ENCODE measurements around the gene DNM2.
"Not testable (repeated sequence)": the region's sequence is repeated elsewhere in the genome, so short reads cannot be mapped to it uniquely, and the experiment has no call there.

DNM2 gene

DNA sequence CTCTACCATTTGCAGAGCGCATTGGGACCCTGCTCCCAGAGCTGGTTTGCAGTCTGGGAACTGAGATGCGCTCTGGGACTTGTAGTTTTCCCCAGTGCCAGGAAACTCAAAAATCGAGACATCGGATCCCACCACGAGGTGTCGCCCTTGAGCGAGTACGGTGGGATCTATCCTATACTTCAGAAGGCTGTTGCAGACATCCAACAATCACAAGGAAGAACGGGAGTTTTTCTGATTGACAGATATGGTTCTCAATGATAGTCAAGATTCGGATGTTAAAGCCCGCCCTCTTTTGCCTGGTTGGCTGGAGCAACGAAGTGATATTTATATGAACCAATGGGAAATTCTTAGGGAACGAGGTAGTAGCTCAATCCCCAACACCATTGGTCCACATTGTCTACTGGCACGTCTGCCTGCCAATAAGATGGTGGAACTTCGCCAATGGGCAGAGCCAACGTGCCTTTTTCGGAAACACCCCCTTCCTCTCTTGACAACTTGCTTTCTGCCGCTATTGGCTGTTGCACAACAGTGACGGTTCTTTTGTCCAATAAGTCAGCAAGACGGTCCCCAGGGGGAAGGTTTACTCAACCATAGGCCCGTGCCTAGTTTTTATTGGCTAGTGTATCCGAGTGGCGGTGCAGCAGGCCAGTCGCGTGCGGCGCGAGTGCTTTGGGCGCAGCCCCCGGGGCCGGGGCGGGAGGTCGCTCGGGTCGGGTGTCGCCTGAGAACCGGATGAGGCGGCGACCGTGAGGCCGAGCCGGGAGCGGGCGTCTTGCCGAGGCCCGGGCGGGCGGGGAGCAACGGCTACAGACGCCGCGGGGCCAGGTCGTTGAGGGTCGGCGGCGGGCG lies at the start of gene DNM2:
Gene DNM2, plus strand, starts transcription at position 724 of the 849 bp plus-strand sequence. CDS start 164 bp downstream, outside the sequence.
- peak; percentile 96 for DNase-seq

DNA sequence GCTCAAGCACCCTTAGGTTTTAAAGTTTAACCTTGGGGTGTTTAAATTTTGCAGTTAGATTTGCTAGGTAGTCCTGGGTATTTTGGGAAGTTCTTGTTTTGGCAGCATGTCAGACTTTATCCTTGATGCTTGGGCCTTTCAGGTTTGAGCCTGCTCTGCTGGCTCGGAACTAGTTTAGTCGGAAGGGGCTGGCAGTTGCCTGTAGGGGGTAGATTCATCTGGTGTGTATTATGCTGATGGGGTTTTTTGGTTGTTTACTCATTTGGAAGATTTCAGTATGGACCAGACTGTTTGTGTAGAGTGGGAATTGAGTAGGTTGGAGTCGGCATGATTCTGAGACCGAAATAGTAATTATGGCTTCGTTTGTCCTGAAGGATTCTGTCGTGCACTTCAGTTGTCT lies 48.6 kb upstream of the DNM2 start:
- no peak for DNase-seq

DNA sequence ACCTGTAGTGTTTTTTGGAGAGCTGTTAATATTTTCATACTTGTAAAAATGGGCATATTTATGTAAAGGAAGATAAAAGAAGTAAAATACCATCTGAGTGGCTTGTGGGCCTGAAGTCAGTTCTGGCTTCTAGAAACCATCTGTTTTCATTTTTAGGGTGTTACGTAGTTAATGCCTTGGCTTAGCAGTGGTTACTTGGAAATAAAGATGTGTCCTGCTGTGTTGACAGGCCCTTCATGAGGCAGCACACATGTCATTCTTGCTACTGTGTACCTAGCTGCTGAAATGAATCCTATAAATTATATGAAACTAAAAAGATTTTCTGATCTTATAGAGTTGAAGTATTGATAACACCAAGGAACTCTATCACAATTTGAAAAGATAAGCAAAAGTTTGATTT lies 47.7 kb upstream of the DNM2 start:
- no peak for DNase-seq

DNA sequence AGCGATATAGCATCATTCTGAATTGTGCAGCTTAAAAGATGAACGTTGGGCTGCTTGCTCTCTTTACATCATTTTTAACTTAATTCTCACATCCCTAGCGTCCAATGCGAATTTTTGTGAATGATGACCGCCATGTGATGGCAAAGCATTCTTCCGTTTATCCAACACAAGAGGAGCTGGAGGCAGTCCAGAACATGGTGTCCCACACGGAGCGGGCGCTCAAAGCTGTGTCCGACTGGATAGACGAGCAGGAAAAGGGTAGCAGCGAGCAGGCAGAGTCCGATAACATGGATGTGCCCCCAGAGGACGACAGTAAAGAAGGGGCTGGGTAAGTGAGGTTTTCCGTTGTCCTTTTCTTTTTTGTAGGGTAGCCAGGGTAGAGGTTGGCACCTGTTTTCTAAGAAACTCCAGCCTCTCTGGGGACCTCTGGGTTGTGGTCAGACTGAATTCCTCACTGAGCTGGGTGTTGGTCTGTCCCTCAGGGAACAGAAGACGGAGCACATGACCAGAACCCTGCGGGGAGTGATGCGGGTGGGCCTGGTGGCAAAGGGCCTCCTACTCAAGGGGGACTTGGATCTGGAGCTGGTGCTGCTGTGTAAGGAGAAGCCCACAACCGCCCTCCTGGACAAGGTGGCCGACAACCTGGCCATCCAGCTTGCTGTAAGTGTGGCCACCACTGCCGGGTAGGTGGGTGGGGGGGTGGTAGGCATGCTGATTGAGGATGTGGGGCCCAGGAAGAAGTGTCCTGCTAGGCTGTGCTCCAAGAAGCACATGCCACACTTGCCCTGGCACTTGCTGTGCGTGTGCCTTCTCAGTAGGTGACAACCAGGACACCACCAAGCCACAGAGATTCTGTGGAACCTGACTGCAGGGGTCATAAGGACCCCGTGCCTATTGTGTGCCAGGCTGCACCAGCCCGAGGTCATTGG lies 46.7 kb upstream of the DNM2 start:
- no peak for DNase-seq

DNA sequence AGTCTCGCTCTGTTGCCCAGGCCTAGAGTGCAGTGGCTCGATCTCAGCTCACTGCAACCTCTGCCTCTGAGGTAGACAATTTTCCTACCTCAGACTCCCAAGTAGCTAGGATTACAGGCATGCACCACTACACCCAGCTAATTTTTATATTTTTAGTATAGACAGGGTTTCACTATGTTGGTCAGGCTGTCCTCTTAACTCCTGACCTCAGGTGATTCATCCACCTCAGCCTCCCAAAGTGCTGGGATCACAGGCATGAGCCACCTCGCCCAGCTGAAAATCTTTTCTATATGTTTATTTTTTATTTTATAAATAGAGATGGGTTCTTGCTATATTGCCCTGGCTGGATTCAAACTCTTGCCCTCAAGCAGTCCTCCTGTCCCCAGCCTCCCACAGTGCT lies 46.0 kb upstream of the DNM2 start:
- not testable (repeated sequence) for DNase-seq

DNA sequence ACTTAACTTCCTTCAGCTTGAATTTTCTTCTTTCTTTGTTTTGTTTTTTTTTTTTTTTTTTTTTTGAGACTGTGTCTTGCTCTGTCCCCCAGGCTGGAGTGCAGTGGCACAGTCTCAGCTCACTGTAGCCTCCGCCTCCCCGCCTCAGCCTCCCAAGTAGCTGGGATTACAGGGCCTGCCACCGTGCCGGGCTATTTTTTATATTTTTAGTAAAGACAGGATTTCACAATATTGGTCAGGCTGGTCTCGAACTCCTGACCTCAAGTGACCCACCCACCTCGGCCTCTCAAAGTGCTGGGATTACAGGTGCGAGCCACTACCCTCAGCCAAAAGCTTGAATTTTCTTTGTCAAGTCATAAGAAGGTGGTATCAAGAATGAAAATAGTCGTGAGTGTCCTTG lies 42.7 kb upstream of the DNM2 start:
- DNase-seq: not testable (repeated sequence)

DNA sequence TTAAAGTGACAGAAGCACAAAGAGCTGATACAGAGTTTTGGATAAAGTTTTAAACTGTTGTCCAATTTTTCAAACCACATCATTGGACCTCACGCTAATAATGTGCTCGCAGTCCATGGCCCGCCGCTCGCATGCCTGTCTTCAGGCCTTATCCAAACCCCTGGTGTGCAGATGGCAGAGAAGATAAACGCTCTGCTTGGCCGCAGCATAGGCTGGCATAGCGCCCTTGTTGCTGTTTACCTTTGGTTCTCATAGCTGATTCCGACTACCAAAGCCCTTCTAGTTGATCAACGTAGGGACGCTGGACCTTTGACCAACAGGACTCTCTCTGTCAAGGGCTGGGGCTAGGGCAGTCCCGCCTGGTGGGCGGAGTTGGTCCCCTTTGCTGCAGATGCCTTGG lies 40.1 kb upstream of the DNM2 start:
- DNase-seq: no peak

DNA sequence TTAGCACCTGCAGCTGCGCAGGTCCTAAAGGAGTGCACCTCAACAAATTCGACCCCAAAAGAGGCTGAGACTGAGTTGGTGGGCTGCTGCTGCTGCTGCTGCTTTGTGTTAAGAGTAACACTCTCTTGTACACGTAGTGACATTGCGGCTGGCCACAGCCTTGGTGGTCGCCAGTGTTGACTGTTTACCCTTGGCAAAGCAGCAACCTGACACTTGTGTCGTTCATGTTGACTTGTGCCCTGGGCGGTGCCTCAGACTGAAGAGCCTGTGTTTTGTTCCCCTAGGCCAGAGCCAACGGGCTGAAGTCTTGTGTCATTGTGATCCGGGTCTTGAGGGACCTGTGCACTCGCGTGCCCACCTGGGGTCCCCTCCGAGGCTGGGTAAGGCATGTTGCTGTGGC lies 39.1 kb upstream of the DNM2 start:
- DNase-seq: no peak

DNA sequence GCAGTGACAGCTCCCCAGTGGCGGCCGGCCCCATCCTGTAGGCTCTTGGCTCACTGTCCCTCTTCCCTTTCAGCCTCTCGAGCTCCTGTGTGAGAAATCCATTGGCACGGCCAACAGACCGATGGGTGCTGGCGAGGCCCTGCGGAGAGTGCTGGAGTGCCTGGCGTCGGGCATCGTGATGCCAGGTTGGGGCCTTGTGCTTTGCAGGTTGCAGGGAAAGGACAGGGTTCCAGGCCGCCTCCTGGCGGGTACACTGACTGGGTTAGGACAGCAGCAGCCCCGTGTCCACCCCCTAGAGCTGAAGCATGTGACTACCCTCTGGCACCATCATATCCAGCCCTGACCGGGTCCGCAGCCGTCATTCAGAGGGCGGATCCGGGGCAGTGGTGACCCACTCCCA lies 38.1 kb upstream of the DNM2 start:
- no peak for DNase-seq

DNA sequence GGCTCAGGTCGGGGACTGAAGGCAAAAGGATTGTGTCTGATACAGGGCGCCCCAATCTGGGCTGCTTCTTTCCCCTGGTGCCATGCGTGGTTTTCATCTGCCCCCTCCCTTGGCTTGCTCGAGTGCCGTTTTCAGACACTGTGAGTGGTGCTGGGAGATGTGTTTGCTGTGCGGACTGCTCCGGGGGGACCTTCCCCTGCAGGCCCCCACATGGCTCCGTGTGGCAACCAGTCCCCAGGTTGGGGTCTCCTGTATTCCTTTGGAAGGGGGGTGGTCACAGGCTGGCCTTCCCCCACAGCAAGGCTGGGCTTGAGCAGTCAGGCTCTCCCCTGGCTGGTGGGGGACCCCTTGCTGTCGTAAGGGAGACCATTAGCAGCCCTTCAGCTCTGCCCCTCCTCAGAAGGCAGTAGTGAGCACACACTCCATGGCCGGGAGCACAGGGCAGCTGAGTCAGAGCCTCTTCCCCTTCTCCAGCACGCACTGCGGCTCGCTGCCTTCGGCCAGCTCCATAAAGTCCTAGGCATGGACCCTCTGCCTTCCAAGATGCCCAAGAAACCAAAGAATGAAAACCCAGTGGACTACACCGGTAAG lies 37.2 kb upstream of the DNM2 start:
- no peak for DNase-seq

DNA sequence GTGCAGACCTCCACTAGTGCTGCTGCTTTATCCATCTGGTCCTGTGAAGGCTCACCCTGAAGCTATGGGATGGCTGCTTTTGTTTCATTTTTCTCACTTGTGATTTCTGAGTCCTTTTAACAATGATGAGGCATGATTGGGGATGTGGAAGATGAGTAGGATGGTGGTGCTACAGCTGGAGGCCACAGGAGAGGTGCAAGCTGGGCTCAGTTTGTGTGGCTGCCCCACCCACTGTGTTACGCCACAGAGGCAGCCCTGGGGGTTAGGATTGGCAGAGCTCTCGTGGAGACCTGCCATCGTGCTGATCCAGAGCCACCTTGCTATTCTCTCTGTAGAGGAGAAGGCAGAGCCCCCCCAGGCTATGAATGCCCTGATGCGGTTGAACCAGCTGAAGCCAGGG lies 36.2 kb upstream of the DNM2 start:
- DNase-seq: no peak

DNA sequence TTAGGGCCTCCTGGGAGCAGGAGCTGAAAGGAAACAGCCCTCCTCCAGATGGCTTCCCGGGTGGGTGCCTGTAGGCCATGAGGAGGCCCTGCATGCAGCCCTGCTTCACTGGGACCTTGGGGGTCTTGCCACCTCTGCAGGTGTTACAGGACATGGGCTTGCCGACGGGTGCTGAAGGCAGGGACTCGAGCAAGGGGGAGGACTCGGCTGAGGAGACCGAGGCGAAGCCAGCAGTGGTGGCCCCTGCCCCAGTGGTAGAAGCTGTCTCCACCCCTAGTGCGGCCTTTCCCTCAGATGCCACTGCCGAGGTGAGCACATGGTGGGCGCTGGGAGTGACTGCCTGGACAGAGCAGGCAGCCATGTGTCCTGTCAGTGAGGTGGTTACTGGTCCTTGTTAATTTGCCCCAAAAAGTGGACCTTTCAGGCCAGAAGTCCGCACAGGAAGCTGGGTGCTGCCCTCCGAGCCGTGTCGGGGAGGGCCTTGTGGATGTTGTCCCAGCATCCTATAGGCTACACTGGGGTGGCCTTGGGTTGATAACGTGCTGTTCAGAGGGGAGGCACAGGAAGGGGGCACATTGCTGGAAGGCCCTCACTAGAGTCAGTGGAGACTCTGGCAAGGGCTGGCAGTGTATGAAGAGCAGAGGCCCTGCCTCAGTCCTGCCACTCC lies 35.3 kb upstream of the DNM2 start:
- no peak for DNase-seq

DNA sequence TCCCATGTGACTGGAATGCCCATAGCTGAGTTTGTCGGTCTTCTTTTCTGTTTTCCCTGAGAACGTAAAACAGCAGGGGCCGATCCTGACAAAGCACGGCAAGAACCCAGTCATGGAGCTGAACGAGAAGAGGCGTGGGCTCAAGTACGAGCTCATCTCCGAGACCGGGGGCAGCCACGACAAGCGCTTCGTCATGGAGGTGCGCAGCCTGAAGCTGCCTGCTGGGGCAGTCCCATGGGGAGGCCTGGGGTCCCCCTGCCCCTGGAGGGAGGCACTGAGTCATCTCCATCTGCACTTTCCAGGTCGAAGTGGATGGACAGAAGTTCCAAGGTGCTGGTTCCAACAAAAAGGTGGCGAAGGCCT lies 34.8 kb upstream of the DNM2 start:
- no peak for DNase-seq

DNA sequence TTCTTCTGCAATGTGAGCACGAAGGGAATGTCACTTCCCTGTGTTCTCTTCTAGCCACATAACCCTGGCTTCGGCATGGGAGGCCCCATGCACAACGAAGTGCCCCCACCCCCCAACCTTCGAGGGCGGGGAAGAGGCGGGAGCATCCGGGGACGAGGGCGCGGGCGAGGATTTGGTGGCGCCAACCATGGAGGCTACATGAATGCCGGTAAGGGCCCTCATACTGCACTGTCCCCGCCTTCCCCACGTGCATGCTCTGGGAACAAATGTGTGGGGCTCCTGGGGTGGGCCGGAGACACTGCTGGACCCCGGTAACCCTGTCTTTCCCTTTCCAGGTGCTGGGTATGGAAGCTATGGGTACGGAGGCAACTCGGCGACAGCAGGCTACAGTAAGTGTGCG lies 34.3 kb upstream of the DNM2 start:
- DNase-seq: no peak

DNA sequence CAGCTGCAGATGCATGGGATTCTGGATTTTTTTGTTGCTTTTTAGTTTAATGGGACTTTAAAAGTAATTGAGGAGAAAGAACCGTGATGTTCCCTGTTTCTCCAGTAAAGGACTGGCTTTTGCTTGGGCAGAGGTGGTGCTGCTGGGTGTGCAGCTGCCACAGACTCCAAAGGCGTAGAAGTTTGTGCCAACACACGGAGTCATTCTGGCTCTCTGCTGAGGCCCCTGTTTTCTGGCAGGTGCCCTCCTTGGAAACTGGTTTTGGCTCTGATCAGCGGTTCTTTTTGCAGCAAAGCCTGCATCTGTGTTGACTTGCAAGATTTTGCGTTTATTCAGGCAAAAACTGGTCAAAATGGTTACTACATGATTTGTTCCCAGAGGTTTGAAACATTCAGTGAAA lies 32.7 kb upstream of the DNM2 start:
- no peak for DNase-seq

DNA sequence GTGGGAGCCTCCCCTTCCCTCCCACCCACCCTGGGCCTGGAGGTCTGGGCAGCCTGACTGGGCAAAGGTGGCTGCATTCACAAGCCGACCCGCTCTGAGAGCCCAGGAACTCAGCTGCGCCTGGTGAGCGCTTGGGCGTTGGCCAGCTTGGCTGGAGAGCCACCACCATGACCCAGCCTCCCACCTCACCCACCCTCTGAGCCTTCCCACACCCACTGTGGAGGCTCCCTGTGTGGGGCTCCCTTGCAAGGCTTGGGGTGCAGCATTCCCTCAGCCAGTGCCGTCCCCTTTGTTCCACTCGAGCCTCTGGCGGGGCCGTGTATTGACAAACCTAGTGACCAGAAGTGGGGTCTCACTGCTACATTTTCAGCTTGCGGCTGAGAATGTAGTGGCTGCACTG lies 31.7 kb upstream of the DNM2 start:
- DNase-seq: no peak

DNA sequence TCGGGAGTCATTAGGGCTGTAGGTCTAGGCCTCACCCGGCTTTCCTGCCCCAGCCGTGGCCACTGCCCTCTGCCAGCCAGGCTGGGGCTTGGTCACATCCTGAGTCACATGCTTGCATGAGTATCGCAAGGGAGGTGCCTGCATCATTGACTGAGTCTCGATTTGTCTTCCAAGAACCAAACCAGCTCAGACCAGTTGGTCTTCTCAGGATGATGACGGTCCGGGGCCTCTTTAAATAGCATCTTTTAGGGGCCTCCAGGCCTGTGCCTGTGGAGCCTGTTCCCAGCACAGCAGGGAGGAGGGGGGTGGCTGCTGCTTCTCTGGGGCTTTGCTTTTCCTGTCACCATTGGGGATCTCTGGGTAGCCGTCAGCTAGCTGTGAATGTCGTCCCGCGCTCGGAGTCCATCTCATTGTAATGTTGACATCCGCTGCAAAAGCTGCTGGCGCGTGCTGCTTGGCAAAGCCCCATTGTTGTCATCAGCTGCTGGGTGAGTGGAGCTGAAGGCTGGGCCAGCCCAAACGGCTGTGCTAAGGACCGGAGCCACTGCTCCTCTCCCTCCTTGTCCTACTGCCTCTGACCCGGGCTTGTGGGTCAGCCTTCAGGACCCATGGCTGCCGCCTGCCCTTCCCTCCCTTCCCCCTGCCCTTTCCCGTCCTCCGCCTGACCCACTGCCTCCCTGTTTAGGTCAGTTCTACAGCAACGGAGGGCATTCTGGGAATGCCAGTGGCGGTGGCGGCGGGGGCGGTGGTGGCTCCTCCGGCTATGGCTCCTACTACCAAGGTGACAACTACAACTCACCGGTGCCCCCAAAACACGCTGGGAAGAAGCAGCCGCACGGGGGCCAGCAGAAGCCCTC lies 31.0 kb upstream of the DNM2 start:
- no peak for DNase-seq

DNA sequence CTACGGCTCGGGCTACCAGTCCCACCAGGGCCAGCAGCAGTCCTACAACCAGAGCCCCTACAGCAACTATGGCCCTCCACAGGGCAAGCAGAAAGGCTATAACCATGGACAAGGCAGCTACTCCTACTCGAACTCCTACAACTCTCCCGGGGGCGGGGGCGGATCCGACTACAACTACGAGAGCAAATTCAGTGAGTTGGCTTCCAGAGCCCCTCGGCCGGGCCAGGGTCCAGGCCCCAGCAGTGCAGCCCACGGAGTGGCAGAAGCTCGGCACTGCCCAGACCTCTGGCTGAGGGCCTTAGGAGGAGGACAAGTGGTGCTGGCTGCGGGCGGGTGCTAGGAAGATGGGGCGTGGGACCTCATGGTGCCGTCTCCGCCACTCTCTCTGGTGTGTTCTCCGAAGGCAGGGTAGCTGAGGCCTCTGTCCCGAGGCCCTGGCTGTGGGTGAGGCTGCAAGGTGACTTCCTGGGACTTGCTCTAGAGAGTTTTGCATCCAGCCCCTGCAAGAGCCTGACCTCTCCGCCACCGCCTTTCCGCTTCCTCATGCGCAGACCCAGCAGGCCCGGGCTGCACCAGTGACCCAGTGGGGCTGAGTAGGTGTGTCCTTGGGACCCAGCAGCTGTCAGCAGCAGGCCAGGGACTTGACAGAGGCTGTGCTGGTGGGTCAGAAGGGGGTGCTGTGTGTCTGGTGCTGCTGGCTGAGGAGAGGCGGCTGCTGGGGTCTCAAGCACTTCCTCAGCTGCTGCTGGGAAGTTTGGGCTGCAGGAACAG lies 30.2 kb upstream of the DNM2 start:
- DNase-seq: no peak

DNA sequence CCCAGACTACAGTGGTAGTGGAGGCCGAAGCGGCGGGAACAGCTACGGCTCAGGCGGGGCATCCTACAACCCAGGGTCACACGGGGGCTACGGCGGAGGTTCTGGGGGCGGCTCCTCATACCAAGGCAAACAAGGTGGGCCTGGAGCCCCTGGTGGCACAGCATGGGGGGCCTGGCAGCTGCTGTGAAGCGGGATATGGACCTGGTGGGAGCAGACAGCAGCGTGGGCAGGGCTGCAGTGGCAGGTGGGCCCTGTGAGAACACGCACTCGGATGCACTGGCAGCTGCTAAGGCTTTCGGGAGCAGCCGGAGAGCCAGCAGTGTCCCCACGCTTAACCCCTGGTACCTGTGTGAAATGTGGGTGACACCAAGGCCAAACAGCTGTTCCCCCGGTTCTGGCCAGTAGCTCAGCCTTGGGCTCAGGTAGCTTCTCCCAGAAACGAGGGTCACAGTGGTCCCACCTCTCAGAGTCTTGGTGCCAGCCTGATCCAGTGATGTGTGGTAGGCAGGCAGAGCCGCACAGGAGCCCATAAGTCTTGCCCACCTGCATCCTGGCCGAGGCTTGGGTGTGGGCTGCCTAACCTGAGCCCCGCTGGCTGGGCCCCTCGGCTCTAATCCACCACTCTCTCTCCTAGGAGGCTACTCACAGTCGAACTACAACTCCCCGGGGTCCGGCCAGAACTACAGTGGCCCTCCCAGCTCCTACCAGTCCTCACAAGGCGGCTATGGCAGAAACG lies 29.2 kb upstream of the DNM2 start:
- no peak for DNase-seq

DNA sequence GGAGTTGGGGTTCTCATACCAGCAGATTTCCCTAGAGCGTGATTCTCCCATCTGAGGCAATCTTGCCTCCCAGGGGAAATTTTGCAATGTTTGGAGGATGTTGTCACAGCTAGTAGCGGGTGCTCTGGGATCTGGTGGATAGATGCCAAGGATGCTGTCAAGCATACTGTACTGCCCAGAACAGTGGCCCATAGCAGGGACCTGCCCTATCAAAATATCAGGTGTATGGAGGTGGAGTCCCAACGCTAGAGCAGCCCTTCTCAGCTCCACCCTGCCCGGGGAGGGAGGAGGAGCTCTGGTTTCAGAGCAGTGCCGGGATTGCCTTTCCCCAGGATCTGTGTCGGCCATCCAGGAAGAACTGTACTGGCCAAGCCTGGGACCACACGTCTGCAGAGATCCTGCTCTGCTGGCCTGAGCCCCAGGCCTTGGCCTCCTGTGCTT lies 27.5 kb upstream of the DNM2 start:
- DNase-seq: no peak

Data from stimulated activated CD4-positive, alpha-beta T cell treated with anti-CD3 and anti-CD28 coated beads, Interleukin-4, amount 100 ng/mL, for 1 hour (primary cell).